ENCODE measurements around the gene ATP13A3. TPM values are rescaled to one million over a fixed set of nuclear protein-coding genes. Genes with fewer than 3 reads are reported as not detected.
A peak's percentile ranks its signal among the peaks of the same experiment; 100 is the strongest.

ATP13A3 gene
- total and polyA plus RNA-seq, 2 experiments from 2014 or later: 51.8 to 293 TPM

DNA sequence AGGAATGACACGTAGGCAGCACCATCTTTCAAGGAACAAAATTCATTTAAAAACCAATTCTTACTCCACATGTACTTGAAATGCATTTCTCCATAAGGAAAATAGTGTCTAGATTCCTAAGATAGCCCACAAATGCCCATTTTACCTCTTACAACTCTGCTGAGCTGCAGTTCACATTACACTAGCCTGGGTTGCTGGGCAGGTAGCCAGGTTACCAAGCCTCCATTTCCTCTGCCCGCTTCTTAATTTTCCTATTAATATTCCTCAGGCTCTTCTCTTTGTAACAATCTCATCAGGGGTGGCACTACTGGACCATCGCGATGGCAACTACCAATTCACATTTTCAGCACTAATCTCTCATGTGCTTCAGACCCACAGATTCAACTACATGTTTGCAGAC is 10.8 kb downstream of the ATP13A3 start:
- no peaks in the 10 kb centered on the region for H3K36me3 ChIP-seq
- no peak for DNase-seq (ENCODE audit: low read depth in 1 of 2, low spot score in 1 of 2)
- peak overlapping the region; percentile 92 for H3K27ac ChIP-seq
- TF ChIP-seq, protein P1, sequence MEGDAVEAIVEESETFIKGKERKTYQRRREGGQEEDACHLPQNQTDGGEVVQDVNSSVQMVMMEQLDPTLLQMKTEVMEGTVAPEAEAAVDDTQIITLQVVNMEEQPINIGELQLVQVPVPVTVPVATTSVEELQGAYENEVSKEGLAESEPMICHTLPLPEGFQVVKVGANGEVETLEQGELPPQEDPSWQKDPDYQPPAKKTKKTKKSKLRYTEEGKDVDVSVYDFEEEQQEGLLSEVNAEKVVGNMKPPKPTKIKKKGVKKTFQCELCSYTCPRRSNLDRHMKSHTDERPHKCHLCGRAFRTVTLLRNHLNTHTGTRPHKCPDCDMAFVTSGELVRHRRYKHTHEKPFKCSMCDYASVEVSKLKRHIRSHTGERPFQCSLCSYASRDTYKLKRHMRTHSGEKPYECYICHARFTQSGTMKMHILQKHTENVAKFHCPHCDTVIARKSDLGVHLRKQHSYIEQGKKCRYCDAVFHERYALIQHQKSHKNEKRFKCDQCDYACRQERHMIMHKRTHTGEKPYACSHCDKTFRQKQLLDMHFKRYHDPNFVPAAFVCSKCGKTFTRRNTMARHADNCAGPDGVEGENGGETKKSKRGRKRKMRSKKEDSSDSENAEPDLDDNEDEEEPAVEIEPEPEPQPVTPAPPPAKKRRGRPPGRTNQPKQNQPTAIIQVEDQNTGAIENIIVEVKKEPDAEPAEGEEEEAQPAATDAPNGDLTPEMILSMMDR (IDR thresholded peaks at IDR 0.05; ENCODE audit: low read depth, low read length): no peak
- no peaks in the 10 kb centered on the region for H3K27me3 ChIP-seq
- no peak overlapping the region for H3K4me3 ChIP-seq
- peaks cover 75% of the 10 kb centered on the region for H3K4me1 ChIP-seq (ENCODE audit: low read depth)
- no peaks in the 10 kb centered on the region for H3K9me3 ChIP-seq (ENCODE audit: low read depth)

GRCh38 chr3:194475138-194475932 is 11.5 kb downstream of the ATP13A3 start:
- peaks cover 74% of the 10 kb centered on the region for H3K4me1 ChIP-seq (ENCODE audit: low read depth)
- no peak overlapping the region for H3K4me3 ChIP-seq
- H3K27ac ChIP-seq: peak overlapping the region; percentile 92
- no peak for DNase-seq (ENCODE audit: low read depth in 1 of 2, low spot score in 1 of 2)
- no peaks in the 10 kb centered on the region for H3K36me3 ChIP-seq
- TF ChIP-seq, protein P1 (IDR thresholded peaks at IDR 0.05; ENCODE audit: low read depth, low read length): no peak
- H3K9me3 ChIP-seq (ENCODE audit: low read depth): no peaks in the 10 kb centered on the region
- no peaks in the 10 kb centered on the region for H3K27me3 ChIP-seq

- no peaks in the 10 kb centered on the region for H3K27me3 ChIP-seq
- H3K36me3 ChIP-seq: no peaks in the 10 kb centered on the region
- peaks cover 67% of the 10 kb centered on the region for H3K4me1 ChIP-seq (ENCODE audit: low read depth)
- TF ChIP-seq, protein P1 (IDR thresholded peaks at IDR 0.05; ENCODE audit: low read depth, low read length): no peak
- H3K4me3 ChIP-seq: no peak overlapping the region
- no peak for DNase-seq (ENCODE audit: low read depth in 1 of 2, low spot score in 1 of 2)
- H3K9me3 ChIP-seq (ENCODE audit: low read depth): no peaks in the 10 kb centered on the region
- H3K27ac ChIP-seq: no peak overlapping the region
Measured at GRCh38 chr3:194474675-194475074, 12.1 kb downstream of the ATP13A3 start.

DNA sequence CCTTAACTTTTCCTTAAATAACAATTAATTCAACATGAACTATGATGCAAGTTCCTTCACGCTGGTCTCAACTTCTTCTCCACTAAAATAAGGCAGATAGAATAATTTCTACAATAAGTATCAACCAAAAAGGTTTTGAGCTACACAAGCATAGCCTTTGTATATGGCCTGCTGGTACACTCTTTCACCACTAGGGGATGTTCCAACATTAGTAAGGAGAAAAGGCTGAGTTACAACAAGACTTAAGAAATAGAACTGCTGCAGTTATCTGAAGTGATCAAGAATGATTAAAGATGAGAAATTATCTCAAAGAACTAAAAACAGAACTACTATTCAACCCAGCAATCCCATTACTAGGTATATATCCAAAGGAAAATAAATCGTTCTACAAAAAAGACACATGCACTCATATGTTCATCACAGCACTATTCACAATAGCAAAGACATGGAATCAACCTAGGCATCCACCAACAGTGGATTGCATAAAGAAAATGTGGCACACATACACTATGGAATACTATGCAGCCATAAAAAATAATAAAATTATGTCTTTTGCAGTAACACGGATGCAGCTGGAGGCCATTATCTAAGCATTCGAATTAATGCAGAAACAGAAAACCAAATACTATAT is 14.4 kb downstream of the ATP13A3 start:
- Histone ChIP-seq H3K27ac (peak overlapping the region; percentile 57), H3K27me3 (no peaks in the 10 kb centered on the region), H3K9me3 (ENCODE audit: low read depth) (no peaks in the 10 kb centered on the region), H3K4me3 (no peak overlapping the region), H3K36me3 (no peaks in the 10 kb centered on the region), H3K4me1 (ENCODE audit: low read depth) (peaks cover 44% of the 10 kb centered on the region)
- peak; percentile 69 to 82 for DNase-seq (ENCODE audit: low read depth in 1 of 2, low spot score in 1 of 2)
- TF ChIP-seq, protein P1 (IDR thresholded peaks at IDR 0.05; ENCODE audit: low read depth, low read length): peak; percentile 99

DNA sequence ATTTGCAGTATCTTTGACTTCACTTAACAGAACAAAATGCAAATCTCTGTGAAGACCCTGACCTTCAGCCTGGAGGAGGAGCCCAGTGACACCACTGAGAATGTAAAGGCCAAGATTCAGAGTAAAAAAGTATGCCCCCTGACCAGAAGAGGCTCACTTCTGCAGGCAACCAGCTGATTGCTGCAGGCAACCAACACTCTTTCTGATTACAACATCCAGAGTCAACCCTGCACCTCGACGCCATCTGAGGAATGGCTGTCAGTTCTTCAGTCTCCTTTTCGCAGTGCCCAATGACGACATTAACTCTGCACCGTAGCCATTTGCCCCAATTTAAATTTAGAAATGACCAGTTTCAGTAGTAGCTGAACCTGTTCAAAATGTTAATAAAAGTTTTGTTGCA is 14.9 kb downstream of the ATP13A3 start:
- DNase-seq (ENCODE audit: low read depth in 1 of 2, low spot score in 1 of 2): no peak
- TF ChIP-seq, protein P1 (IDR thresholded peaks at IDR 0.05; ENCODE audit: low read depth, low read length): no peak
- H3K9me3 ChIP-seq (ENCODE audit: low read depth): no peaks in the 10 kb centered on the region

More for the DNA sequence above, 14.9 kb downstream of the ATP13A3 start:
- Histone ChIP-seq H3K36me3 (no peaks in the 10 kb centered on the region), H3K27me3 (no peaks in the 10 kb centered on the region), H3K27ac (peak overlapping the region; percentile 57), H3K4me3 (no peak overlapping the region), H3K4me1 (ENCODE audit: low read depth) (peaks cover 39% of the 10 kb centered on the region)

All from cardiac muscle cell (in vitro differentiated cells and primary cell).